ENCODE measurements around the gene SUGCT. TPM values are rescaled to one million over a fixed set of nuclear protein-coding genes. Genes with fewer than 3 reads are reported as not detected.

Gene SUGCT
- total RNA-seq, 1 experiment from 2014 or later = 4.6 TPM

DNA sequence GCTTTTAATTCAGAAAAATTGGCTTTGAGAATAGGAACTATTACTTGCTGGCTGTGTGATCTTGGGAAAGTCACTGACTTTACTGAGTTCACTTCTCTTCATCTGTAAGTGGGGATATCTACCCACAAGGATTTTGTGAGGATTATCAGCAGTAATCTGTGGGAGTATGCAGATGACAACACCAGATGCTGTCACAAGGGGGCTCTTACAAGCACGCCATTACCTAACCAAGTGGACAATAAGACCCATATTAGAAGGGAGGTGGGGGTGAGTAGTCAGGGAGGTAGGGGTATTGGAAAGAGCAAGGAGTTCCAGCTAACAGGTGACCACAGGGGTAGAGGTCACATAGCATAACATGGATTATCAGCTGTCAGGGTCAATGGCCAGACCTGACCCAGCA, 569.4 kb downstream of the SUGCT start (continued):
- TF ChIP-seq, protein P1, sequence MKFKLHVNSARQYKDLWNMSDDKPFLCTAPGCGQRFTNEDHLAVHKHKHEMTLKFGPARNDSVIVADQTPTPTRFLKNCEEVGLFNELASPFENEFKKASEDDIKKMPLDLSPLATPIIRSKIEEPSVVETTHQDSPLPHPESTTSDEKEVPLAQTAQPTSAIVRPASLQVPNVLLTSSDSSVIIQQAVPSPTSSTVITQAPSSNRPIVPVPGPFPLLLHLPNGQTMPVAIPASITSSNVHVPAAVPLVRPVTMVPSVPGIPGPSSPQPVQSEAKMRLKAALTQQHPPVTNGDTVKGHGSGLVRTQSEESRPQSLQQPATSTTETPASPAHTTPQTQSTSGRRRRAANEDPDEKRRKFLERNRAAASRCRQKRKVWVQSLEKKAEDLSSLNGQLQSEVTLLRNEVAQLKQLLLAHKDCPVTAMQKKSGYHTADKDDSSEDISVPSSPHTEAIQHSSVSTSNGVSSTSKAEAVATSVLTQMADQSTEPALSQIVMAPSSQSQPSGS (CRISPR knock-in tag; IDR thresholded peaks at IDR 0.05; ENCODE audit: borderline replicate concordance, low read depth) = no peak
- no peak for TF ChIP-seq TCF7 (CRISPR knock-in tag; IDR thresholded peaks at IDR 0.05; ENCODE audit: low read depth)
- TF ChIP-seq ZBTB21 (CRISPR knock-in tag; IDR thresholded peaks at IDR 0.05; ENCODE audit: borderline replicate concordance) = no peak
- no peak for TF ChIP-seq PRRX2 (CRISPR knock-in tag; IDR thresholded peaks at IDR 0.05)

DNA sequence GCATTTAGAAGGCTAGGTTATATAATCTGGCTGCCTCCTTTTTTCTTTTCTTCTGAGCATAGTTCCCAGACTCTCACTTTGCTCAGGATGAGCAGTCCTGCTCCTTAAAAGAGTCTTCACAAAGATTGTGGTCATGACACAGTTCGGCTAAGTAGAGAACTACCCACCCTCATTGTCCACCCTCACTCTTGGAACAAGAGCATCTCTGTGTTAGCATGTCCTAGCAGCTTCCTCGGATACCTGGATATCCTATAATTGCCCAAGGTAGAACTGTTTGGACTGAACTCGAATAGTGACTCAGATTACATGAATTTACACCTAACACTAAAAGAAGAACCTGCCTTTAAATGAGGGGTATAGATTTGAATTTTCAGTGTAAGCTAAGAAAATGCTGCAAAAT, 572.0 kb downstream of the SUGCT start:
- Mint-ChIP-seq H3K9me3 (0 out of 2 replicates have a peak, but pooled peaks cover 3% of the 10 kb centered on the region), H3K4me3 (no peak overlapping the region), H3K27ac (no peak overlapping the region), H3K36me3 (no peaks in the 10 kb centered on the region), H3K27me3 (ENCODE audit: low read depth) (no peaks in the 10 kb centered on the region), H3K4me1 (peaks cover 7% of the 10 kb centered on the region)
- ATAC-seq (no peak), DNase-seq (ENCODE audit: low spot score) (no peak)
- ChIA-PET CTCF (no interaction called here), POLR2A (no interaction called here)
- TF ChIP-seq, protein P2, sequence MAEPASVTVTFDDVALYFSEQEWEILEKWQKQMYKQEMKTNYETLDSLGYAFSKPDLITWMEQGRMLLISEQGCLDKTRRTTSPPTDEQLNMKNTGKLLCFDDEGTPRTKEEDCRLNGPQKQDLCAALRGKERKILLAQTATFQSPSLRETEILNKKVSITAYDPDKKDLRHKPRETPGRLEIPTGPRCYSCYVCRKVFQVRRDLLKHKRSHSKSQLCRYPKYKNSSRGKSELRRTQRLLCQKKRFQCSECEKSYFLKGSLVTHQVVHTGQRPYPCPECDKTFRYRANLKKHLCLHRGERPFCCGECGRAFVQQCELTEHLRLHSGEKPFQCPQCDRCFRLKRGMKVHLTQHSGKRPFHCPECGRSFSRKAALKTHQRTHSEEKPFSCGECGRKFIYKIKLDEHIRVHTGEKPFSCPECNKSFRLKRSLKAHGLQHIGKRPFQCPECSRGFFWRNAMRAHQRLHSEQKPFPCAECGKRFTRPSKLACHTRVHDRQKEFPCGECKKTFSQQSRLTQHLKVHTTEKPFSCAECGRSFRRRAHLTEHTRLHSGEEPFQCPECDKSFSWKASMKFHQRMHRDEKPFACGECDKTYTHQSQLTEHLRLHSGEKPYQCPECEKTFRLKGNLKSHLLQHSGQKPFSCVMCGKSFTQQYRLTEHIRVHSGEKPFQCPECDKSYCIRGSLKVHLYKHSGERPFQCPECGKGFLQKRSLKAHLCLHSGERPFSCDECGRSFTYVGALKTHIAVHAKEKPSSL (CRISPR knock-in tag; conservative IDR thresholded peaks at IDR 0.05) = no peak
- TF ChIP-seq, protein P1 (CRISPR knock-in tag; IDR thresholded peaks at IDR 0.05; ENCODE audit: borderline replicate concordance, low read depth) = no peak
- TF ChIP-seq FOXJ3 (CRISPR knock-in tag; IDR thresholded peaks at IDR 0.05; ENCODE audit: borderline replicate concordance) = no peak
- TF ChIP-seq TEAD4 (CRISPR knock-in tag; IDR thresholded peaks at IDR 0.05) = no peak
- no peak for TF ChIP-seq ZNF138 (CRISPR knock-in tag; conservative IDR thresholded peaks at IDR 0.05)
- TF ChIP-seq, protein P3, sequence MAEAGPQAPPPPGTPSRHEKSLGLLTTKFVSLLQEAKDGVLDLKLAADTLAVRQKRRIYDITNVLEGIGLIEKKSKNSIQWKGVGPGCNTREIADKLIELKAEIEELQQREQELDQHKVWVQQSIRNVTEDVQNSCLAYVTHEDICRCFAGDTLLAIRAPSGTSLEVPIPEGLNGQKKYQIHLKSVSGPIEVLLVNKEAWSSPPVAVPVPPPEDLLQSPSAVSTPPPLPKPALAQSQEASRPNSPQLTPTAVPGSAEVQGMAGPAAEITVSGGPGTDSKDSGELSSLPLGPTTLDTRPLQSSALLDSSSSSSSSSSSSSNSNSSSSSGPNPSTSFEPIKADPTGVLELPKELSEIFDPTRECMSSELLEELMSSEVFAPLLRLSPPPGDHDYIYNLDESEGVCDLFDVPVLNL (CRISPR knock-in tag; IDR thresholded peaks at IDR 0.05; ENCODE audit: borderline replicate concordance, low read depth) = no peak
- TF ChIP-seq, protein P4, sequence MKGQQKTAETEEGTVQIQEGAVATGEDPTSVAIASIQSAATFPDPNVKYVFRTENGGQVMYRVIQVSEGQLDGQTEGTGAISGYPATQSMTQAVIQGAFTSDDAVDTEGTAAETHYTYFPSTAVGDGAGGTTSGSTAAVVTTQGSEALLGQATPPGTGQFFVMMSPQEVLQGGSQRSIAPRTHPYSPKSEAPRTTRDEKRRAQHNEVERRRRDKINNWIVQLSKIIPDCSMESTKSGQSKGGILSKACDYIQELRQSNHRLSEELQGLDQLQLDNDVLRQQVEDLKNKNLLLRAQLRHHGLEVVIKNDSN (CRISPR knock-in tag; IDR thresholded peaks at IDR 0.05) = no peak
- TF ChIP-seq HMGA2 (CRISPR knock-in tag; IDR thresholded peaks at IDR 0.05) = no peak
- TF ChIP-seq, protein P5, sequence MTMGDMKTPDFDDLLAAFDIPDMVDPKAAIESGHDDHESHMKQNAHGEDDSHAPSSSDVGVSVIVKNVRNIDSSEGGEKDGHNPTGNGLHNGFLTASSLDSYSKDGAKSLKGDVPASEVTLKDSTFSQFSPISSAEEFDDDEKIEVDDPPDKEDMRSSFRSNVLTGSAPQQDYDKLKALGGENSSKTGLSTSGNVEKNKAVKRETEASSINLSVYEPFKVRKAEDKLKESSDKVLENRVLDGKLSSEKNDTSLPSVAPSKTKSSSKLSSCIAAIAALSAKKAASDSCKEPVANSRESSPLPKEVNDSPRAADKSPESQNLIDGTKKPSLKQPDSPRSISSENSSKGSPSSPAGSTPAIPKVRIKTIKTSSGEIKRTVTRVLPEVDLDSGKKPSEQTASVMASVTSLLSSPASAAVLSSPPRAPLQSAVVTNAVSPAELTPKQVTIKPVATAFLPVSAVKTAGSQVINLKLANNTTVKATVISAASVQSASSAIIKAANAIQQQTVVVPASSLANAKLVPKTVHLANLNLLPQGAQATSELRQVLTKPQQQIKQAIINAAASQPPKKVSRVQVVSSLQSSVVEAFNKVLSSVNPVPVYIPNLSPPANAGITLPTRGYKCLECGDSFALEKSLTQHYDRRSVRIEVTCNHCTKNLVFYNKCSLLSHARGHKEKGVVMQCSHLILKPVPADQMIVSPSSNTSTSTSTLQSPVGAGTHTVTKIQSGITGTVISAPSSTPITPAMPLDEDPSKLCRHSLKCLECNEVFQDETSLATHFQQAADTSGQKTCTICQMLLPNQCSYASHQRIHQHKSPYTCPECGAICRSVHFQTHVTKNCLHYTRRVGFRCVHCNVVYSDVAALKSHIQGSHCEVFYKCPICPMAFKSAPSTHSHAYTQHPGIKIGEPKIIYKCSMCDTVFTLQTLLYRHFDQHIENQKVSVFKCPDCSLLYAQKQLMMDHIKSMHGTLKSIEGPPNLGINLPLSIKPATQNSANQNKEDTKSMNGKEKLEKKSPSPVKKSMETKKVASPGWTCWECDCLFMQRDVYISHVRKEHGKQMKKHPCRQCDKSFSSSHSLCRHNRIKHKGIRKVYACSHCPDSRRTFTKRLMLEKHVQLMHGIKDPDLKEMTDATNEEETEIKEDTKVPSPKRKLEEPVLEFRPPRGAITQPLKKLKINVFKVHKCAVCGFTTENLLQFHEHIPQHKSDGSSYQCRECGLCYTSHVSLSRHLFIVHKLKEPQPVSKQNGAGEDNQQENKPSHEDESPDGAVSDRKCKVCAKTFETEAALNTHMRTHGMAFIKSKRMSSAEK (CRISPR knock-in tag; IDR thresholded peaks at IDR 0.05; ENCODE audit: borderline replicate concordance) = no peak
- TF ChIP-seq JAZF1 (CRISPR knock-in tag; IDR thresholded peaks at IDR 0.05) = no peak
- TF ChIP-seq TP53 (CRISPR knock-in tag; IDR thresholded peaks at IDR 0.05) = no peak
- TF ChIP-seq GTF2I (CRISPR knock-in tag; conservative IDR thresholded peaks at IDR 0.05) = no peak
- TF ChIP-seq, protein P6, sequence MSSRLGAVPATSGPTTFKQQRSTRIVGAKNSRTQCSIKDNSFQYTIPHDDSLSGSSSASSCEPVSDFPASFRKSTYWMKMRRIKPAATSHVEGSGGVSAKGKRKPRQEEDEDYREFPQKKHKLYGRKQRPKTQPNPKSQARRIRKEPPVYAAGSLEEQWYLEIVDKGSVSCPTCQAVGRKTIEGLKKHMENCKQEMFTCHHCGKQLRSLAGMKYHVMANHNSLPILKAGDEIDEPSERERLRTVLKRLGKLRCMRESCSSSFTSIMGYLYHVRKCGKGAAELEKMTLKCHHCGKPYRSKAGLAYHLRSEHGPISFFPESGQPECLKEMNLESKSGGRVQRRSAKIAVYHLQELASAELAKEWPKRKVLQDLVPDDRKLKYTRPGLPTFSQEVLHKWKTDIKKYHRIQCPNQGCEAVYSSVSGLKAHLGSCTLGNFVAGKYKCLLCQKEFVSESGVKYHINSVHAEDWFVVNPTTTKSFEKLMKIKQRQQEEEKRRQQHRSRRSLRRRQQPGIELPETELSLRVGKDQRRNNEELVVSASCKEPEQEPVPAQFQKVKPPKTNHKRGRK (CRISPR knock-in tag; IDR thresholded peaks at IDR 0.05; ENCODE audit: borderline replicate concordance) = no peak
- TF ChIP-seq NR2C2 (CRISPR knock-in tag; IDR thresholded peaks at IDR 0.05) = no peak
- TF ChIP-seq NR3C1 (CRISPR knock-in tag; conservative IDR thresholded peaks at IDR 0.05; ENCODE audit: low read depth) = no peak
- TF ChIP-seq TEAD1 (CRISPR knock-in tag; IDR thresholded peaks at IDR 0.05) = no peak
- TF ChIP-seq NFATC4 (CRISPR knock-in tag; IDR thresholded peaks at IDR 0.05) = no peak
- TF ChIP-seq, protein P7, sequence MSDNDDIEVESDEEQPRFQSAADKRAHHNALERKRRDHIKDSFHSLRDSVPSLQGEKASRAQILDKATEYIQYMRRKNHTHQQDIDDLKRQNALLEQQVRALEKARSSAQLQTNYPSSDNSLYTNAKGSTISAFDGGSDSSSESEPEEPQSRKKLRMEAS (CRISPR knock-in tag; IDR thresholded peaks at IDR 0.05) = no peak
- no peak for TF ChIP-seq ZNF121 (CRISPR knock-in tag; IDR thresholded peaks at IDR 0.05)
- TF ChIP-seq, protein P8, sequence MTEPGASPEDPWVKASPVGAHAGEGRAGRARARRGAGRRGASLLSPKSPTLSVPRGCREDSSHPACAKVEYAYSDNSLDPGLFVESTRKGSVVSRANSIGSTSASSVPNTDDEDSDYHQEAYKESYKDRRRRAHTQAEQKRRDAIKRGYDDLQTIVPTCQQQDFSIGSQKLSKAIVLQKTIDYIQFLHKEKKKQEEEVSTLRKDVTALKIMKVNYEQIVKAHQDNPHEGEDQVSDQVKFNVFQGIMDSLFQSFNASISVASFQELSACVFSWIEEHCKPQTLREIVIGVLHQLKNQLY (CRISPR knock-in tag; IDR thresholded peaks at IDR 0.05) = no peak
